K562 (cell line): Measurements from ENCODE around the gene CRABP2. TPM values are rescaled to one million over a fixed set of nuclear protein-coding genes. Genes with fewer than 3 reads are reported as not detected.
A peak's percentile ranks its signal among the peaks of the same experiment; 100 is the strongest.

Source experiments
- BDP1 ChIP-seq: IDR thresholded peaks from 3 replicates; pipeline ENCODE4 v1.6.1; 2011; ENCODE audit not compliant: insufficient read length, insufficient read depth
- DNMT1 ChIP-seq: fragments of 450-650 bp; IDR thresholded peaks from 2 replicates; pipeline ENCODE4 v1.6.1; 2016; ENCODE audit warnings: antibody characterized with exemption, mild to moderate bottlenecking
- FOXA3 ChIP-seq, 2 experiments: fragments of 450-650 bp in 1 of 2; sonication (generic) in 1 of 2; formaldehyde crosslinking; IDR thresholded peaks in 1 of 2; conservative IDR thresholded peaks in 1 of 2; 2 replicates each; pipeline versions ENCODE4 v1.4.0 to v1.8.0; 2020 to 2022; ENCODE audit warnings: mild to moderate bottlenecking in 2 of 2, missing genetic modification reagents in 1 of 2
- HIVEP1 ChIP-seq: fragments of 250-450 bp; sonication (Bioruptor Pico); IDR thresholded peaks from 2 replicates; pipeline ENCODE4 v1.4.0; 2020; ENCODE audit warnings: mild to moderate bottlenecking
- HNRNPL ChIP-seq: fragments of 200-400 bp; formaldehyde crosslinking; IDR thresholded peaks from 2 replicates; pipeline ENCODE4 v1.6.1; 2017; ENCODE audit warnings: low read depth, mild to moderate bottlenecking, low read length
- IRF1 ChIP-seq: sonication (generic); formaldehyde crosslinking; IDR thresholded peaks from 2 replicates; pipeline ENCODE4 v1.8.0; 2022; ENCODE audit warnings: missing genetic modification reagents, mild to moderate bottlenecking, borderline replicate concordance
- KDM5B ChIP-seq: fragments of 200-600 bp; sonication (generic); IDR thresholded peaks from 2 replicates; pipeline ENCODE4 v1.6.1; 2012; ENCODE audit warnings: low read depth, mild to moderate bottlenecking, moderate library complexity, low read length, control low read depth, inconsistent platforms; ENCODE audit not compliant: insufficient replicate concordance
- MIER1 ChIP-seq: fragments of 450-650 bp; IDR thresholded peaks from 2 replicates; pipeline ENCODE4 v1.6.1; 2016; ENCODE audit warnings: antibody characterized with exemption, mild to moderate bottlenecking, low read depth
- SMAD2 ChIP-seq: fragments of 150-350 bp; IDR thresholded peaks from 2 replicates; pipeline ENCODE4 v1.6.1; 2014; ENCODE audit warnings: low read depth, mild to moderate bottlenecking, low read length
- XRCC4 ChIP-seq: IDR thresholded peaks from one replicate; pipeline ENCODE4 v1.6.1; 2011; ENCODE audit not compliant: insufficient read depth, insufficient read length; ENCODE audit errors: extremely low read depth
- ZBTB9 ChIP-seq: fragments of 450-650 bp; formaldehyde crosslinking; IDR thresholded peaks from 2 replicates; pipeline ENCODE4 v1.4.0; 2020; ENCODE audit warnings: mild to moderate bottlenecking, moderate library complexity
- polyA plus RNA-seq, 8 experiments: library from polyadenylated mRNA; depleted of rRNA in 4 of 8; stranded (reverse) in 5 of 8; unstranded in 3 of 8; fragments of >200 nt; fragmentation: Nextera tagmentation in 2 of 8; fragmentation: Illumina TruSeq in 1 of 8; extraction: Ambion mirVana in 2 of 8; extraction: Trizol in 1 of 8; gene quantifications; 2 replicates each; pipeline versions ENCODE4 v1.2.1 to v1.2.3, GENCODE V29; 2011 to 2014; ENCODE audit warnings: inconsistent platforms in 1 of 8, missing spikeins in 1 of 8
- total RNA-seq, 7 experiments: library from RNA; depleted of rRNA in 6 of 7; stranded (reverse); fragments of >200 nt in 6 of 7; fragmentation: Illumina TruSeq in 2 of 7; extraction: Trizol in 2 of 7; gene quantifications; 2 replicates each; pipeline versions ENCODE4 v1.2.1 to v1.2.3, GENCODE V29; 2011 to 2021; ENCODE audit warnings: low replicate concordance in 1 of 7
- TF ChIP-seq, protein P1 (sequence below), 2 experiments: fragments of 200-800 bp in 1 of 2; sonication (Bioruptor generic) in 1 of 2; sonication (generic) in 1 of 2; formaldehyde crosslinking in 1 of 2; IDR thresholded peaks in 1 of 2; conservative IDR thresholded peaks in 1 of 2; 2 replicates each; pipeline versions ENCODE4 v1.5.0 to v1.6.1; 2016 to 2020; ENCODE audit warnings: missing compliant biosample characterization in 1 of 2, missing genetic modification characterization in 1 of 2, missing genetic modification reagents in 1 of 2
- TF ChIP-seq, protein P2 (sequence below): fragments of 450-650 bp; formaldehyde crosslinking; IDR thresholded peaks from 2 replicates; pipeline ENCODE4 v1.4.0; 2020; ENCODE audit warnings: mild to moderate bottlenecking
- TF ChIP-seq, protein P3 (sequence below): fragments of 250-450 bp; sonication (Bioruptor Pico); IDR thresholded peaks from 2 replicates; pipeline ENCODE4 v1.5.0; 2021; ENCODE audit warnings: mild to moderate bottlenecking, borderline replicate concordance
- TF ChIP-seq, protein P4 (sequence below), 2 experiments: fragments of 450-650 bp; conservative IDR thresholded peaks; 2 replicates each; pipeline ENCODE4 v1.6.1; 2017; ENCODE audit warnings: mild to moderate bottlenecking in 2 of 2, moderate library complexity in 2 of 2

The CRABP2 gene
- total and polyA plus RNA-seq, 9 of the 15 experiments (the other 6 are each of a cell fraction or from before 2014, with no cell fraction given): 0.30 to 2.5 (median 0.82) TPM

DNA sequence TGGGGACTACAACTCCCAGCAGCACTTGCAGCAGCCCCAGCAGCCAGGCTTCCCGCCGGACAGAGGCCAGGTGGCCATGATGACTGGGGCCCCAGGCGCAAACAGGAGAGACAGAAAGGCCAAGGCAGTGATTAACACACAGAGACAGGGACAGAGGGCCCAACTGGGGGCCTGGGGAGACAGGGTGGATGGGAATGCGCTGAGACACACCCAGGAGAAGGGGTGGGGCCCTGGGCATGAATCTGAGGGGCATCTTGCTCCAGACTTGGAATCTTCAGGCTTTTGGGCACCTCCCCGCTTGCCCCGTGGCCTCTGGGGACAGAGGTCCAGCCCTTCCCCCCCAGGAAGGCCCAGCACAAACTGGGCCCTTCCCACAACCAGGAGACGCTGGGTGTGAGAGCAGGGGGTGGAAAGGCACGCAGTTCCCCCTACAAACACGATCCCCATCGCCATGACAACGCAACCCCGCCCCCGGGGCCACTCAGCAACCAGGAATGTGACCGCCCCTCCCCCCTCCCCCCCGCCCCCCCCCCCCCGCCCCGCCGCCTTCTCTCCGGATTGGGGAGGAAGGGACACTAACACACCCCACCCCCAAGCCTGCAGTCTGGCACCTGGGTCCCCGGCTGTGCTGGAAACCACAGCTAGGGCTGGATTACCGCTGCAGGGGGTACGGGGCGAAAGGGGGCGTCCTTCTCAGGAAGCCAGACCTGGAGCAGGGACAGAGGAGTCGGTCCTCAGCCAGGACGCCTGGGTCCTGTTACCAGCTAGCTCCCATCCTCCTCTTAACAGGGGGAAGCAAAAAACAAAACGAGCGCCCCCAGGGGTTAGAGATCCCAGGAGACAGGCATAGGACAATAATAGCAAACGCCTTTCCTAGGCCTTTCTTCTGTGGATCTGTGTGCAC is 41.6 kb upstream of the CRABP2 start (continued):
- TF ChIP-seq, protein P1, sequence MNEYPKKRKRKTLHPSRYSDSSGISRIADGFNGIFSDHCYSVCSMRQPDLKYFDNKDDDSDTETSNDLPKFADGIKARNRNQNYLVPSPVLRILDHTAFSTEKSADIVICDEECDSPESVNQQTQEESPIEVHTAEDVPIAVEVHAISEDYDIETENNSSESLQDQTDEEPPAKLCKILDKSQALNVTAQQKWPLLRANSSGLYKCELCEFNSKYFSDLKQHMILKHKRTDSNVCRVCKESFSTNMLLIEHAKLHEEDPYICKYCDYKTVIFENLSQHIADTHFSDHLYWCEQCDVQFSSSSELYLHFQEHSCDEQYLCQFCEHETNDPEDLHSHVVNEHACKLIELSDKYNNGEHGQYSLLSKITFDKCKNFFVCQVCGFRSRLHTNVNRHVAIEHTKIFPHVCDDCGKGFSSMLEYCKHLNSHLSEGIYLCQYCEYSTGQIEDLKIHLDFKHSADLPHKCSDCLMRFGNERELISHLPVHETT (CRISPR knock-in tag; conservative IDR thresholded peaks at IDR 0.05 in 1 of 2, IDR thresholded peaks at IDR 0.05 in 1 of 2): peak in 1 of 2 experiments; percentile 35; a peak in 1 of 4 replicates
- TF ChIP-seq BDP1 (no peak), HIVEP1 (no peak), KDM5B (no peak), DNMT1 (no peak), HNRNPL (no peak), FOXA3 (CRISPR knock-in tag; conservative IDR thresholded peaks at IDR 0.05 in 1 of 2, IDR thresholded peaks at IDR 0.05 in 1 of 2) (no peak), ZBTB9 (no peak), MIER1 (no peak), IRF1 (CRISPR knock-in tag) (no peak), SMAD2 (no peak), XRCC4 (no peak)
- TF ChIP-seq, protein P2, sequence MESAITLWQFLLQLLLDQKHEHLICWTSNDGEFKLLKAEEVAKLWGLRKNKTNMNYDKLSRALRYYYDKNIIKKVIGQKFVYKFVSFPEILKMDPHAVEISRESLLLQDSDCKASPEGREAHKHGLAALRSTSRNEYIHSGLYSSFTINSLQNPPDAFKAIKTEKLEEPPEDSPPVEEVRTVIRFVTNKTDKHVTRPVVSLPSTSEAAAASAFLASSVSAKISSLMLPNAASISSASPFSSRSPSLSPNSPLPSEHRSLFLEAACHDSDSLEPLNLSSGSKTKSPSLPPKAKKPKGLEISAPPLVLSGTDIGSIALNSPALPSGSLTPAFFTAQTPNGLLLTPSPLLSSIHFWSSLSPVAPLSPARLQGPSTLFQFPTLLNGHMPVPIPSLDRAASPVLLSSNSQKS (CRISPR knock-in tag): no peak
- TF ChIP-seq, protein P3, sequence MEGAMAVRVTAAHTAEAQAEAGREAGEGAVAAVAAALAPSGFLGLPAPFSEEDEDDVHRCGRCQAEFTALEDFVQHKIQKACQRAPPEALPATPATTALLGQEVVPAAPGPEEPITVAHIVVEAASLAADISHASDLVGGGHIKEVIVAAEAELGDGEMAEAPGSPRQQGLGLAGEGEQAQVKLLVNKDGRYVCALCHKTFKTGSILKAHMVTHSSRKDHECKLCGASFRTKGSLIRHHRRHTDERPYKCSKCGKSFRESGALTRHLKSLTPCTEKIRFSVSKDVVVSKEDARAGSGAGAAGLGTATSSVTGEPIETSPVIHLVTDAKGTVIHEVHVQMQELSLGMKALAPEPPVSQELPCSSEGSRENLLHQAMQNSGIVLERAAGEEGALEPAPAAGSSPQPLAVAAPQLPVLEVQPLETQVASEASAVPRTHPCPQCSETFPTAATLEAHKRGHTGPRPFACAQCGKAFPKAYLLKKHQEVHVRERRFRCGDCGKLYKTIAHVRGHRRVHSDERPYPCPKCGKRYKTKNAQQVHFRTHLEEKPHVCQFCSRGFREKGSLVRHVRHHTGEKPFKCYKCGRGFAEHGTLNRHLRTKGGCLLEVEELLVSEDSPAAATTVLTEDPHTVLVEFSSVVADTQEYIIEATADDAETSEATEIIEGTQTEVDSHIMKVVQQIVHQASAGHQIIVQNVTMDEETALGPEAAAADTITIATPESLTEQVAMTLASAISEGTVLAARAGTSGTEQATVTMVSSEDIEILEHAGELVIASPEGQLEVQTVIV (CRISPR knock-in tag): no peak
- TF ChIP-seq, protein P4, sequence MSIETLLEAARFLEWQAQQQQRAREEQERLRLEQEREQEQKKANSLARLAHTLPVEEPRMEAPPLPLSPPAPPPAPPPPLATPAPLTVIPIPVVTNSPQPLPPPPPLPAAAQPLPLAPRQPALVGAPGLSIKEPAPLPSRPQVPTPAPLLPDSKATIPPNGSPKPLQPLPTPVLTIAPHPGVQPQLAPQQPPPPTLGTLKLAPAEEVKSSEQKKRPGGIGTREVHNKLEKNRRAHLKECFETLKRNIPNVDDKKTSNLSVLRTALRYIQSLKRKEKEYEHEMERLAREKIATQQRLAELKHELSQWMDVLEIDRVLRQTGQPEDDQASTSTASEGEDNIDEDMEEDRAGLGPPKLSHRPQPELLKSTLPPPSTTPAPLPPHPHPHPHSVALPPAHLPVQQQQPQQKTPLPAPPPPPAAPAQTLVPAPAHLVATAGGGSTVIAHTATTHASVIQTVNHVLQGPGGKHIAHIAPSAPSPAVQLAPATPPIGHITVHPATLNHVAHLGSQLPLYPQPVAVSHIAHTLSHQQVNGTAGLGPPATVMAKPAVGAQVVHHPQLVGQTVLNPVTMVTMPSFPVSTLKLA (conservative IDR thresholded peaks at IDR 0.05): peak; percentile 50 to 73; a peak in 3 of 4 replicates
